K562 (cell line): ENCODE results near the gene PNMT. TPM values are rescaled to one million over a fixed set of nuclear protein-coding genes. Genes with fewer than 3 reads are reported as not detected.

ENCODE experiments used
- ATAC-seq: fragments of 200-7000 bp; cut with Tn5 transposase; 3 replicates; pipeline ENCODE4 v1.9.1; 2020; ENCODE audit warnings: moderate library complexity
- BruUV-seq: library from RNA; stranded (reverse); fragments of 400-500 nt; replicated peaks from 2 replicates; lab custom pipeline; 2021; lab: Mats Ljungman, UMichigan
- CTCF ChIA-PET: fragments of 300-600 bp; formaldehyde crosslinking; extraction: SDS; loops from one replicate; lab custom pipeline; 2021; ENCODE audit warnings: low intra/inter-chr PET ratio; lab: Yijun Ruan, JAX
- POLR2A ChIA-PET: fragments of 300-600, 350-650 bp; sonication (Branson Sonifier 250); formaldehyde crosslinking; extraction: SDS; loops from one replicate; lab custom pipeline; 2021; ENCODE audit warnings: antibody characterized with exemption, inconsistent platforms; lab: Yijun Ruan, JAX
- DNase-seq, 4 experiments: peaks; one replicate each; pipeline versions ENCODE4 v3.0.0 to v3.0.0-alpha.2; 2011 to 2018; ENCODE audit warnings: low spot score in 3 of 4, mixed read lengths in 3 of 4; ENCODE audit errors: extremely low read depth in 1 of 4
- FAIRE-seq: peaks from 2 replicates; lab custom pipeline; 2011; peaks lifted over from hg19 to GRCh38; lab: Jason Lieb, UNC
- H2AFZ ChIP-seq: 2 replicates; pipeline ENCODE4 v1.6.0; 2011; ENCODE audit warnings: low read depth, low read length, control low read depth, inconsistent platforms
- H3K27ac ChIP-seq: fragments of 200-600 bp; 3 replicates; pipeline ENCODE4 v1.8.0; 2011; ENCODE audit warnings: low read depth, mild to moderate bottlenecking, control low read depth, inconsistent platforms, low read length, moderate library complexity, mixed read lengths; ENCODE audit errors: extremely low read depth
- H3K27me3 ChIP-seq, 2 experiments: fragments of 300-600 bp in 1 of 2; 2 replicates in 1 of 2; 3 replicates in 1 of 2; pipeline versions ENCODE4 v1.6.0 to v1.8.0; 2011; ENCODE audit warnings: inconsistent platforms in 2 of 2, low read length in 2 of 2, mild to moderate bottlenecking in 1 of 2, mixed read lengths in 1 of 2, moderate library complexity in 1 of 2; ENCODE audit not compliant: control insufficient read depth in 2 of 2, insufficient read depth in 2 of 2
- H3K36me3 ChIP-seq: fragments of 300-600 bp; 3 replicates; pipeline ENCODE4 v1.8.0; 2011; ENCODE audit warnings: mild to moderate bottlenecking, low read length, inconsistent platforms; ENCODE audit not compliant: control insufficient read depth, insufficient read depth
- H3K4me1 ChIP-seq, 2 experiments: fragments of 200-600 bp in 1 of 2; replicated peaks in 1 of 2; 2 replicates in 1 of 2; 3 replicates in 1 of 2; pipeline versions ENCODE4 v1.5.1 to v1.8.0; 2011; ENCODE audit warnings: inconsistent platforms in 2 of 2, low read length in 2 of 2, mild to moderate bottlenecking in 1 of 2, mixed read lengths in 1 of 2, moderate library complexity in 1 of 2; ENCODE audit not compliant: control insufficient read depth in 2 of 2, insufficient read depth in 2 of 2
- H3K4me2 ChIP-seq: 2 replicates; pipeline ENCODE4 v1.6.1; 2011; ENCODE audit warnings: low read length, control low read depth, inconsistent platforms, mixed read lengths; ENCODE audit not compliant: insufficient read depth
- H3K4me3 ChIP-seq: fragments of 200-600 bp; sonication (generic), shearing (Covaris generic); 2 replicates; pipeline ENCODE4 v1.5.1; 2016; ENCODE audit warnings: control low read depth, inconsistent platforms
- H3K79me2 ChIP-seq: fragments of 200-600 bp; 3 replicates; pipeline ENCODE4 v1.8.0; 2011; ENCODE audit warnings: low read length, inconsistent platforms; ENCODE audit not compliant: control insufficient read depth, insufficient read depth
- H3K9ac ChIP-seq, 2 experiments: 2 replicates each; pipeline versions ENCODE4 v1.6.0 to v1.6.1; 2011; ENCODE audit warnings: low read depth in 2 of 2, low read length in 2 of 2, control low read depth in 1 of 2, inconsistent platforms in 1 of 2, mild to moderate bottlenecking in 1 of 2, mixed read lengths in 1 of 2; ENCODE audit not compliant: insufficient read depth in 1 of 2
- H3K9me1 ChIP-seq: one replicate; pipeline ENCODE4 v1.6.0; 2011; ENCODE audit warnings: inconsistent platforms, mild to moderate bottlenecking, low read length, moderate library complexity; ENCODE audit not compliant: control insufficient read depth, insufficient read depth
- H3K9me3 ChIP-seq: replicated peaks from 2 replicates; pipeline ENCODE4 v1.5.1; 2011; ENCODE audit warnings: low read depth, low read length, inconsistent platforms; ENCODE audit not compliant: control insufficient read depth, insufficient read depth
- H4K20me1 ChIP-seq: replicated peaks from 2 replicates; pipeline ENCODE4 v1.6.1; 2011; ENCODE audit warnings: low read length, inconsistent platforms, mixed read lengths; ENCODE audit not compliant: control insufficient read depth, insufficient read depth
- ADNP ChIP-seq: fragments of 200-800 bp; sonication (Bioruptor generic); IDR thresholded peaks from 2 replicates; pipeline ENCODE4 v1.6.1; 2016; ENCODE audit warnings: missing genetic modification characterization, missing compliant biosample characterization
- BCOR ChIP-seq: fragments of 450-650 bp; IDR thresholded peaks from 2 replicates; pipeline ENCODE4 v1.6.1; 2016
- BRD9 ChIP-seq: fragments of 450-650 bp; IDR thresholded peaks from 2 replicates; pipeline ENCODE4 v1.6.1; 2018; ENCODE audit warnings: low read depth; ENCODE audit not compliant: partially characterized antibody
- ESRRA ChIP-seq: fragments of 450-650 bp; IDR thresholded peaks from 2 replicates; pipeline ENCODE4 v1.6.1; 2014; ENCODE audit warnings: low read depth, mild to moderate bottlenecking, moderate library complexity, borderline replicate concordance
- KHSRP ChIP-seq: fragments of 450-650 bp; IDR thresholded peaks from 2 replicates; pipeline ENCODE4 v1.6.1; 2017
- MLX ChIP-seq, 2 experiments: fragments of 450-650 bp in 1 of 2; sonication (generic) in 1 of 2; formaldehyde crosslinking; conservative IDR thresholded peaks; 2 replicates each; pipeline versions ENCODE4 v1.4.0 to v1.8.1; 2020 to 2022; ENCODE audit warnings: mild to moderate bottlenecking in 1 of 2, missing genetic modification reagents in 1 of 2
- NRF1 ChIP-seq, 2 experiments: fragments of 450-650 bp; IDR thresholded peaks in 1 of 2; conservative IDR thresholded peaks in 1 of 2; 2 replicates each; pipeline ENCODE4 v1.6.1; 2014; ENCODE audit warnings: mild to moderate bottlenecking in 2 of 2
- RBM25 ChIP-seq: fragments of 200-400 bp; formaldehyde crosslinking; IDR thresholded peaks from 2 replicates; pipeline ENCODE4 v1.6.1; 2018; ENCODE audit warnings: low read length, low read depth, moderate library complexity; ENCODE audit not compliant: severe bottlenecking
- TAF9B ChIP-seq: fragments of 450-650 bp; IDR thresholded peaks from 2 replicates; pipeline ENCODE4 v1.6.1; 2018; ENCODE audit warnings: mild to moderate bottlenecking; ENCODE audit not compliant: partially characterized antibody
- ZC3H8 ChIP-seq: fragments of 450-650 bp; IDR thresholded peaks from 2 replicates; pipeline ENCODE4 v1.6.1; 2017
- ZFP1 ChIP-seq: fragments of 450-650 bp; formaldehyde crosslinking; IDR thresholded peaks from 2 replicates; pipeline ENCODE4 v1.4.0; 2020; ENCODE audit warnings: mild to moderate bottlenecking, mixed read lengths
- ZNF561 ChIP-seq: fragments of 450-650 bp; formaldehyde crosslinking; conservative IDR thresholded peaks from 2 replicates; pipeline ENCODE4 v1.4.0; 2020; ENCODE audit warnings: mild to moderate bottlenecking, moderate library complexity
- WGBS: fragments of 100-300 bp; shearing (Covaris generic); methylation state at CpG from one replicate; pipeline ENCODE4 v1.1.6; 2016; ENCODE audit warnings: low coverage, mixed read lengths; ENCODE audit not compliant: insufficient coverage; ENCODE audit errors: missing lambda C conversion rate; 5-methylcytosine and 5-hydroxymethylcytosine counted together
- in situ Hi-C: fragments of 300-500 bp; cut with MboI; formaldehyde crosslinking; loops from 4 replicates; pipeline ENCODE4 v1.15.0; 2018; ENCODE audit warnings: inconsistent platforms, mixed read lengths
- intact Hi-C: fragments of 100-400 bp; cut with micrococcal nuclease; formaldehyde crosslinking; loops from 2 replicates; pipeline ENCODE4 v1.14.2; 2022
- polyA plus RNA-seq, 8 experiments: library from polyadenylated mRNA; depleted of rRNA in 4 of 8; stranded (reverse) in 5 of 8; unstranded in 3 of 8; fragments of >200 nt; fragmentation: Nextera tagmentation in 2 of 8; fragmentation: Illumina TruSeq in 1 of 8; extraction: Ambion mirVana in 2 of 8; extraction: Trizol in 1 of 8; gene quantifications; 2 replicates each; pipeline versions ENCODE4 v1.2.1 to v1.2.3, GENCODE V29; 2011 to 2014; ENCODE audit warnings: inconsistent platforms in 1 of 8, missing spikeins in 1 of 8
- total RNA-seq, 7 experiments: library from RNA; depleted of rRNA in 6 of 7; stranded (reverse); fragments of >200 nt in 6 of 7; fragmentation: Illumina TruSeq in 2 of 7; extraction: Trizol in 2 of 7; gene quantifications; 2 replicates each; pipeline versions ENCODE4 v1.2.1 to v1.2.3, GENCODE V29; 2011 to 2021; ENCODE audit warnings: low replicate concordance in 1 of 7

Gene PNMT
- total and polyA plus RNA-seq, 9 of the 15 experiments (the other 6 are each of a cell fraction or from before 2014, with no cell fraction given): 0.55 to 18.1 (median 5.8) TPM

GRCh38 chr17:39714234-39714633 is 46.0 kb downstream of the PNMT start:
- ChIA-PET POLR2A (no interaction called here), CTCF (no interaction called here)
- H3K9me1 ChIP-seq: no peaks in the 10 kb centered on the region
- no peak overlapping the region for H3K9ac ChIP-seq
- no peak overlapping the region for H3K4me2 ChIP-seq
- H3K4me3 ChIP-seq: no peak overlapping the region
- H3K36me3 ChIP-seq: no peaks in the 10 kb centered on the region
- no peak for FAIRE-seq
- intact Hi-C loops: no loop called here
- no peak for ATAC-seq
- TF ChIP-seq ZFP1 (no peak), KHSRP (no peak), BCOR (peak; percentile 62; the same call in 1 of the 2 replicates), ADNP (peak; percentile 28; the same call in 1 of the 2 replicates), BRD9 (no peak), MLX (CRISPR knock-in tag; conservative IDR thresholded peaks at IDR 0.05) (no peak), RBM25 (peak; percentile 61), ESRRA (0 out of 2 replicates have a peak, but pooled peaks have one; percentile 12), ZNF561 (CRISPR knock-in tag) (no peak), NRF1 (conservative IDR thresholded peaks at IDR 0.05 in 1 of 2, IDR thresholded peaks at IDR 0.05 in 1 of 2) (no peak), ZC3H8 (no peak), TAF9B (no peak)
- no peaks in the 10 kb centered on the region for H3K9me3 ChIP-seq
- H2AFZ ChIP-seq: no peak overlapping the region
- DNase-seq: no peak
- BruUV-seq: no TSS peak
- WGBS: 23% methylated on average over 4 of the region's 4 CpGs
- peaks cover 0 to 23% of the 10 kb centered on the region in 2 experiments; a peak in 2 of 5 replicates for H3K4me1 ChIP-seq
- 0 out of 5 replicates have a peak, but pooled peaks cover 0 to 5% of the 10 kb centered on the region in 2 experiments for H3K27me3 ChIP-seq
- no peaks in the 10 kb centered on the region for H4K20me1 ChIP-seq
- no peaks in the 10 kb centered on the region for H3K79me2 ChIP-seq
- in situ Hi-C loops: no loop called here
- no peak overlapping the region for H3K27ac ChIP-seq
